GM21390 (cell line): ENCODE data around the gene CCNY.
A peak's percentile ranks its signal among the peaks of the same experiment; 100 is the strongest.
"Not testable (repeated sequence)": the region's sequence is repeated elsewhere in the genome, so short reads cannot be mapped to it uniquely, and the experiment has no call there.

ENCODE experiments used
- ATAC-seq: cut with Tn5 transposase; IDR thresholded peaks from one replicate; pipeline ENCODE4 v1.9.1; 2021; ENCODE audit not compliant: unreplicated experiment

CCNY gene

GRCh38 chr10:35506741-35507140 lies 170.4 kb downstream of the CCNY start:
- peak; percentile 50 for ATAC-seq

- ATAC-seq = no peak
Observed at GRCh38 chr10:35507519-35508109, 171.3 kb downstream of the CCNY start.

GRCh38 chr10:35508647-35509046 lies 172.3 kb downstream of the CCNY start:
- ATAC-seq = no peak

- ATAC-seq = no peak
Observed at GRCh38 chr10:35510891-35511290, 174.6 kb downstream of the CCNY start.

GRCh38 chr10:35511647-35512046 lies 175.3 kb downstream of the CCNY start:
- no peak for ATAC-seq

- ATAC-seq = no peak
Observed at GRCh38 chr10:35516102-35516670, 179.9 kb downstream of the CCNY start.

- ATAC-seq = no peak
Observed at GRCh38 chr10:35517431-35518181, 181.3 kb downstream of the CCNY start.

GRCh38 chr10:35518187-35518586 lies 181.9 kb downstream of the CCNY start:
- ATAC-seq = not testable (repeated sequence)

- ATAC-seq = no peak
Observed at GRCh38 chr10:35520996-35521395, 184.7 kb downstream of the CCNY start.

- peak; percentile 59 for ATAC-seq
Observed at GRCh38 chr10:35523670-35524225, 187.4 kb downstream of the CCNY start.

GRCh38 chr10:35526746-35527145 lies 190.4 kb downstream of the CCNY start:
- no peak for ATAC-seq

- ATAC-seq = no peak
Observed at GRCh38 chr10:35532141-35532540, 195.8 kb downstream of the CCNY start.

- ATAC-seq = no peak
Observed at GRCh38 chr10:35533565-35533964, 197.3 kb downstream of the CCNY start.

GRCh38 chr10:35535136-35535535 lies 198.8 kb downstream of the CCNY start:
- no peak for ATAC-seq

- ATAC-seq = no peak
Observed at GRCh38 chr10:35536789-35537188, 200.5 kb downstream of the CCNY start.

GRCh38 chr10:35537925-35538324 lies 201.6 kb downstream of the CCNY start:
- ATAC-seq = not testable (repeated sequence)

GRCh38 chr10:35540296-35541164 lies 204.2 kb downstream of the CCNY start:
- no peak for ATAC-seq

GRCh38 chr10:35541720-35542119 lies 205.4 kb downstream of the CCNY start:
- no peak for ATAC-seq

- ATAC-seq = no peak
Observed at GRCh38 chr10:35542303-35542702, 206.0 kb downstream of the CCNY start.

- no peak for ATAC-seq
Observed at GRCh38 chr10:35545079-35545657, 208.9 kb downstream of the CCNY start.
